ENCODE data around the gene LARP4B.

The LARP4B gene

DNA sequence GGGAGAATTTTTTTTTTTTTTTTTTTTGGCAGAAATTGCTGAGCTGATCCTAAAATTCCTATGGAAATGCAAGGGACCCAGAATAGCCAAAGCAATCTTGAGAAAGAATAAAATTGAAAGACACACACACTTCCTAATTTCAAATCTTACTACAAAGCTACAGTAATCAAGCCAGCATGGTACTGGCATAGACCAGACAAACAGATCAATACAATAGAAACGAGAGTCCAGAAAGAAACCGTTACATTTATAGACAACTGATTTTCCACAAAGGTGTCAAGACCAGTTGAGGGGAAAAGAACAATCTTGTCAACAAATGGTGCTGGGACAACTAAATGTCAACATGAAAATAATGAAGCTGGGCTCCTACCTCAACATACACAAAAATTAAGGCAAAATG lies 34.5 kb downstream of the LARP4B start:
- TF ChIP-seq GATA1 (IDR thresholded peaks at IDR 0.05; ENCODE audit: low read depth, low read length) (no peak), POLR2A (IDR thresholded peaks at IDR 0.05; ENCODE audit: low read length) (no peak)
- DNase-seq, result no peak

DNA sequence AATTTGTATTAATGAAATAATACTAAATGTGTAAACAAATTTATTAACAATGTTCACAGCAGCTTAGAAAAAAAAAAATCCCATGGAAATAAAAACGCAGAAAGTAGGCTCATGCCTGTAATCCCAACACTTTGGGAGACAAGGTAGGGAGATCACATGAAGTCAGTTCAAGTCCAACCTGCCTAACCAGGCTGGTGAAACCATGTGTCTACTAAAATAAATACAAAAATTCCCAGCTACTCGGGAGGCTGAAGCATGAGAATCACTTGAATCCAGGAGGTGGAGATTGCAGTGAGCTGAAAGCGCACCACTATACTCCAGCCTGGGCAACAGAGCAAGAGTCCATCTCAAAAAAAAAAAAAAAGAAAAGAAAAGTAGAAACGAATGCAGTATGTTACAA lies 36.2 kb downstream of the LARP4B start:
- TF ChIP-seq POLR2A (IDR thresholded peaks at IDR 0.05; ENCODE audit: low read length) (no peak), GATA1 (IDR thresholded peaks at IDR 0.05; ENCODE audit: low read depth, low read length) (no peak)
- no peak for DNase-seq

GRCh38 chr10:878895-879294 lies 52.6 kb downstream of the LARP4B start:
- DNase-seq, result no peak
- no peak for TF ChIP-seq GATA1 (IDR thresholded peaks at IDR 0.05; ENCODE audit: low read depth, low read length)
- TF ChIP-seq POLR2A (IDR thresholded peaks at IDR 0.05; ENCODE audit: low read length), result no peak

- DNase-seq, result no peak
- no peak for TF ChIP-seq GATA1 (IDR thresholded peaks at IDR 0.05; ENCODE audit: low read depth, low read length)
- no peak for TF ChIP-seq POLR2A (IDR thresholded peaks at IDR 0.05; ENCODE audit: low read length)
Measured at GRCh38 chr10:878333-878759, 53.2 kb downstream of the LARP4B start.

DNA sequence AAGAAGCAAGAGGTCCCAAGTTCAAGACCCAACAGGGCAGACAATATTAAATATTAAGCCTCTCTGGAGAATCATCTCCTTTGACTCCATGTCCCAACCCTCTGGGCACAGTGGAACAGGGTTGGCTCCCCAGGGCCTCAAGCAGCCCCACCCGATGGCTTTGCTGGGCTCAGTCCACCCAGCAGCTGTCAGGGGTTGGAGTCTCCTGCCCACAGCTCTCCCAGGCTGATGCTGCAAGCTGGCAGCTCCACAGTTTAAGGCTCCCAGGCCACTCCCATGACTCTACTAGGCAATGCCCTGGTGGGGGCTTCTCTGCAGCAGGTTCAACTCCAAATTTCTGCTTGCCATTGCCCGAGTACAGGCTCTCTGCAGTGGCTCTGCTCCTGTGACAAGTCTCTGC lies 55.1 kb downstream of the LARP4B start:
- no peak for DNase-seq
- no peak for TF ChIP-seq POLR2A (IDR thresholded peaks at IDR 0.05; ENCODE audit: low read length)
- no peak for TF ChIP-seq GATA1 (IDR thresholded peaks at IDR 0.05; ENCODE audit: low read depth, low read length)

- DNase-seq, result no peak
- TF ChIP-seq POLR2A (IDR thresholded peaks at IDR 0.05; ENCODE audit: low read length) (no peak), GATA1 (IDR thresholded peaks at IDR 0.05; ENCODE audit: low read depth, low read length) (no peak)
Measured at GRCh38 chr10:873020-873419, 58.5 kb downstream of the LARP4B start.

DNA sequence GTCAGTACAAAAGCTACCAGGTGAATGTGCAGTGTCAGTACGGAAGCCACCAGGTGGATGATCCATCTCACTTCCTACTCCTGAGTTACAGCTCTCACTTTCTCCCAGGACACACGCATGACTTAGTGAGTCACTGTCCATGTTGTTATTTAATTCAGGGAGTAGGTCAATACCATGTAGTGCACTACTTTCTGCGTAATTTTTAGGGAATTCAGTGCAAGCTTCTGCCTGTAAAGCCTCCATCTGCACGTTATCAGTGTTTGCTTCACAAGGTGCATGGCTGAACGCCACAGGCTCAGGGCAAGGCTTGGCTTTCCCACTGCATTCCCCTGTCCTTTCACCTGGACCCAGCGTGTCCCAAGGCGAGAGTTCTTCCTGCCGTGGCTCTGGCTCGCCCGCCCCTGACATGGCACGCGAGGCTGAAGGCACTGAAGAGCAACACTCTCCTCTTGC lies 59.5 kb downstream of the LARP4B start:
- TF ChIP-seq POLR2A (IDR thresholded peaks at IDR 0.05; ENCODE audit: low read length) (no peak), GATA1 (IDR thresholded peaks at IDR 0.05; ENCODE audit: low read depth, low read length) (no peak)
- no peak for DNase-seq

DNA sequence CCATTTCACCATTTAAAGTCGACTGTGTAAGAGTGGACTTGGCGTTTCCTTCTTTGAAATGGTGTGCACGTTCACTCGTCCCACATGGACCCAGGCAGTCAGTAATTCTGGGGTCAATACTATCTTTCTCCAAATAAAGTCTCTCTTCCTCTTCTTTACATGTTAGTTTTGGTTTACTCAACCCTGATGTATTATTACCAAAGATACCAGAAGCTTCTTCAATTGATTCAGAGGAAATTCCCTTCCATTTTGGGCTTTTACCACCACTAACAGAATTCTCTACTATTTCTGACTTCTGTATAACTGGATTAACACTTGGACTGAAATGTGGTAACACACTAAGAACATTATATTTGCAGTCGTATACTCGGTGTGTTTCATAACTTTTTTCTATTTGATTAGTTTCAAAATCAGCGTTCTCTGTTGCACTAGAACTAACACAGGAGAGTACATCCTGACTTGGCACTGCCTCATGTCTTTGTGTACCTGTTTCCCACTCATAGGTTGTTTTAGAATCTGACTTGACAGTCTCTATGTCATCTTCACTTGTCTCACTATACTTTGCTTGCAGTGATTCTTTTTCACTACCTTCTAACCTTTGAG lies 60.8 kb downstream of the LARP4B start:
- no peak for TF ChIP-seq POLR2A (IDR thresholded peaks at IDR 0.05; ENCODE audit: low read length)
- TF ChIP-seq GATA1 (IDR thresholded peaks at IDR 0.05; ENCODE audit: low read depth, low read length), result no peak
- DNase-seq, result no peak

- no peak for DNase-seq
- TF ChIP-seq POLR2A (IDR thresholded peaks at IDR 0.05; ENCODE audit: low read length) (no peak), GATA1 (IDR thresholded peaks at IDR 0.05; ENCODE audit: low read depth, low read length) (no peak)
Measured at GRCh38 chr10:869171-869570, 62.3 kb downstream of the LARP4B start.

DNA sequence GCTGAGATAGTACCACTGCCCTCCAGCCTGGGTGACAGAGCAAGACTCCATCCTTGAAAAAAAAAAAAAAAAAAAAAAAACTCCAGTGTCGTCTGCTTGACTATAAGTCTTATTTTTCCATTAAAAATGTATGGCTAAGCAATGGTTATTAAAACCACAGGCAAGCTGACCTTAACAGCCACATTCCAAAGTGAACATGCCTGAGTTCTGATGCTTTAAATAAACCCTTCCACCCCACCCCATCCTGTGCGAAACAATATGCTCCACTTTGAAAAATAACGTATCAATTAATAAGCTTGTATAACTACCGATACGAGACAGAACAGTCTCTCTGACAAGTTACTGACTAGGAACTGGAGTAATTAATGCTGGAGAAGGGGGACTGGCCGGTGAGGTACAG lies 63.7 kb downstream of the LARP4B start:
- TF ChIP-seq POLR2A (IDR thresholded peaks at IDR 0.05; ENCODE audit: low read length), result no peak
- no peak for TF ChIP-seq GATA1 (IDR thresholded peaks at IDR 0.05; ENCODE audit: low read depth, low read length)
- DNase-seq, result no peak

GRCh38 chr10:866577-866941 lies 64.9 kb downstream of the LARP4B start:
- no peak for TF ChIP-seq GATA1 (IDR thresholded peaks at IDR 0.05; ENCODE audit: low read depth, low read length)
- no peak for TF ChIP-seq POLR2A (IDR thresholded peaks at IDR 0.05; ENCODE audit: low read length)
- DNase-seq, result no peak

DNA sequence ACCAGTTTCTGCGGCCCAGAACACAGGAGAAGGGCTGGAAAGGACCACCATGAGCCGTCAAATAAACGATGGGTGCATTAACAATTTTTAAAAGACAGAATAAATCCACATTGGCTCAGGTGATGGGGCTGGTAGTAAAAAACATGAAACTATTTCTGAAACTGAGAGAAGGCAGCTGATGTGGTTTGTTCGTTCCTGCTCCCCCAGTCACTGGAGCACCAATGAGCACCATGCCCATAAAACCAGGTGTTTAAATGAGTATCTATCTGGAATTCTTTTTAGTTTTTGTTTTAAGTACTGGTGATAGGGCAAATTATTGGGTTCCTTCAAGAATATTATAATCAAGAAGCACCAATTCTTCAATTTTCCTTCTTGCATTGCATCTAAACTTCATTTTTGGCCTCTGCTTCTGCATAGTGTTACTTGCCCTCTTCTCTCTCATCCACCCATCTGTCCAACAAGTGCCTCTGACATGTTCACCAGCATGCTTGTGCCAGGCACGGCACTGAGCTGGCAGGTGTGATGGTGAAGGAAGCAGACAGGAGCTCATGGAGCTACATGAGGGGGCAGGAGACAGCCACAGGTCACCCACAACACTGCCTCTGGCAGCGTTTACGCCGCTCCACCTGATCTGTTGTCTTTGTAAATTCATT lies 65.5 kb downstream of the LARP4B start:
- no peak for DNase-seq
- TF ChIP-seq POLR2A (IDR thresholded peaks at IDR 0.05; ENCODE audit: low read length), result no peak
- TF ChIP-seq GATA1 (IDR thresholded peaks at IDR 0.05; ENCODE audit: low read depth, low read length), result no peak

DNA sequence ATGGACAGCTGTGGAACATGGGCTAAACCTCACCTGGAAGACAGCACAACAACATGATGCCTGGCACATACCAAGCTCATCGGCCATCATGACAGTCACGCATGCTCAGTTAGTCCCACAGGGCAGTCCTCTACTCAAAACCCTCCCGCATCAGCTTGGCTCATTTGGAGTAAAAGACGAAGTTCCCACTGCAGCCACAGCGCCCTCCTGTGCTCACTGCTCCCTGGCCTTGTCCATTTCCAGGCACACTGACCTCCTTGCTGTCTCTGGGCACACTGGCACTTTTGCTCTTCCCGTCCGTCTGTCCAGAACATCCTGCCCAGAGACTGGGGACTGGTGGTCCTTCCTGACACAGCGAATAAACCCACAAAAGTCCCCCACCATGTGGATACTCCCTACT lies 66.2 kb downstream of the LARP4B start:
- TF ChIP-seq GATA1 (IDR thresholded peaks at IDR 0.05; ENCODE audit: low read depth, low read length) (no peak), POLR2A (IDR thresholded peaks at IDR 0.05; ENCODE audit: low read length) (no peak)
- DNase-seq, result no peak

DNA sequence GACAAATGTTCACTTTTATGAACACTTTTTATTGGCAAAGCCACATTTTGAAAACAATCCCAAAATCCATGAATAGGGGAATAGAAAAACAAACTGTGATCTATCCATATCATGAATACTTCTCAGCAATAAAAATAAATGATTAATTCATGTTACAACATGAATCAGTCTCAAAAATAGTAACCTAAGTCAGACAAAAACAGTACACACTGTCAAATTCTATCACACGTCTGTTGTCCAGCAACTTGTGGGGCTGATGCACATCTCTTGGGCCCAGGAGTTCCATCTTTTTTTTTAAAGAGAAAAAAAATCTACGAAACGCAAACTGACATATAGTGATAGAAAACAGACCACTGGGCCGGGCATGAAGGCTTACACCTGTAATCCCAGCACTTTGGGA lies 71.0 kb downstream of the LARP4B start:
- TF ChIP-seq POLR2A (IDR thresholded peaks at IDR 0.05; ENCODE audit: low read length) (no peak), GATA1 (IDR thresholded peaks at IDR 0.05; ENCODE audit: low read depth, low read length) (no peak)

More for the DNA sequence above, 71.0 kb downstream of the LARP4B start:
- no peak for DNase-seq

Measured in erythroblast (primary cell).